GM18511 (cell line): ENCODE measurements around the gene PRR20C.
"Not testable (repeated sequence)": the region's sequence is repeated elsewhere in the genome, so short reads cannot be mapped to it uniquely, and the experiment has no call there.

ENCODE experiments used
- ATAC-seq: cut with Tn5 transposase; IDR thresholded peaks from one replicate; pipeline ENCODE4 v1.9.1; 2021; ENCODE audit warnings: mild to moderate bottlenecking, moderate library complexity; ENCODE audit not compliant: unreplicated experiment

Gene PRR20C

GRCh38 chr13:57153761-57154160 lies at the start of gene PRR20C:
Gene PRR20C, plus strand, starts transcription at chr13:57154061. Its CDS starts 387 bp downstream, at chr13:57154448.
- ATAC-seq, result not testable (repeated sequence)

DNA sequence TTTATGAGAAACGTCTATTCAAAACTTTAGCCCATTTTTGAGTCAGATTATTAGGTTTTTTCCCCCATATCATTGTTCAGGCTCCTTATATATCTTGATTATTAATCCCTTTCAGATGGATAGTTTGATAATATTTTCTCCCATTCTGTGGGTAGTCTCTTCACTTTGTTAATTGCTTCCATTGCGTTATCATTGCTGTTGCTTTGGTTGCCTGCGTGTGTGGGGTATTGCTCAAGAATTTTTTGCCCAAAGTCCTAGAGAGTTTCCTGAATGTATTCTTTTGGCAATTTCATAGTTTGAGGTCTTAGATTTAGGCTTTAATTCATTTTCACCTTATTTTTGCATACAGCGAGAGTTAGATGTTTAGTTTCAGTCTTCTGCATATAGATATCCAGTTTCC lies 38.9 kb upstream of the PRR20C start:
- ATAC-seq, result no peak

DNA sequence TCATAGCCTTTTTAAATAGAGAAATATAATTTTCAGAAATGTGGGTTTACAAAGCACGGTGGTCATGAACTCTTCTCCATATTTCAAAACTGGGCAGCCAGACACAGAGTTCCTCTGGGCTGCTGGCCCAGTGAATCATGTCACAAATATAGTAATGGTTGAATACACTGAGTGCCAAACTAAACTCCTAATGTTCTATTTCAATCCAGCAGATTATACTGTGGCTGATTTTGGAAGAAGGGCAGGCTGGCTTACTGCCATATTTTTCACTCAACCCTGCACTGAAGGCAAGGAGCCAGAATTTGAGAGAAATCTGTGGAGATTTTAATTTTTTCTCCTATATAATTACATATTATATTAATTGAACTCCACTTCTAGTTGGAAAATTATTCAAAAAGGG lies 30.2 kb upstream of the PRR20C start:
- no peak for ATAC-seq

DNA sequence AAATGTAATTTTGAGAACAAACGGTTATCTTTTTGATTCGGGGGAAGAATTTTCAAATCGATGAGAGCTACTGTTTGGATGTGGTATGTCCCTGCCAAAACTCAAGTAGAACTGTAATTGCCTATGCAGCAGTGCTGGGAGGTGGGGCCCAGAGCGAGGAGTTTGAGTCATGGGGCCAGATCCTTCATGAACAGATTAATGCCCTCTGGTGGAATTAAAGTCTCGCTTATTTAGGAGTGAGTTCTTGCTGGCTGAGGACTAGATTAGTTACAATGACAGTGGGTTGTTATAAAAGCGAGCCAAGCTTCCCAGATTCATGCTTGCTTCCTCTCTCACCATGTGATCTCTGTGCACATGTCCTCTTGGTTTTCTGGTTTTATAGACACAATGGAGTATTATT lies 25.0 kb upstream of the PRR20C start:
- no peak for ATAC-seq

DNA sequence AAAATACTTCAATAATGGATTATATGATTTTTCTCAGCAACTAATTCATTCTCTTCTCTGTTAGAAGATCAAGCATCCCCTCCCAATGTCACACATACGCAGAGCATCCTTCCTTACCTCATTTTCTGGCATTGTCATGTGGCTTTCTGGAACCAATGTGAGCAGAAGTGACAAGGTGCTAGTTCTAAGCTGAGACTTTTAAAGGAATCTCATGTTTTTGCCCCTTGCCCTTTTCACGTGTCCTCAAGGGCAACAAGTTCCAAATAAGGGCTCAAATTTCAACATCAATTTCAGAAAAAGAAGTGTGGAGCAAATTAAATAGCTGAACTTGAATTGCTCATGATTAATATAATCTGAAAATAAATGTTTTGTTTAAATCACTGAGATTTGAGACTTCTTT lies 17.8 kb upstream of the PRR20C start:
- ATAC-seq, result no peak

GRCh38 chr13:57137585-57137984 lies 16.3 kb upstream of the PRR20C start:
- no peak for ATAC-seq

DNA sequence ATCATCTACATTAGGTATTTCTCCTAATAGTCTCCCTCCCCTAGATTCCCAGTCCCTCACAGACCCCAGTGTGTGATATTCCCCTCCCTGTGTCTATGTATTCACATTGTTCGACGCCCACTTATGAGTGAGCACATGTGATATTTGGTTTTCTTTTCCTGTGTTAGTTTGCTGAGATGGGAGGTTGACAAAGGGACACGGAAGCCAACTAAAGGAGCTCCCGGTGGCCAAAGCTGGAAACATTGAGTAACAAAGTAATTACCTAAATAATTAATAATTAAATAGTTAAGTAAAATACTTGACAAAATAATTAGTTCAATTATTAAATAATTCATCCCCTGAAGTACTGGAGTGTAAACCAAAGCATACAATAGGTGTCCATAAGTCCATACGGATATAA lies 14.9 kb upstream of the PRR20C start:
- no peak for ATAC-seq

- not testable (repeated sequence) for ATAC-seq
Observed at GRCh38 chr13:57139781-57140180, 14.1 kb upstream of the PRR20C start.

DNA sequence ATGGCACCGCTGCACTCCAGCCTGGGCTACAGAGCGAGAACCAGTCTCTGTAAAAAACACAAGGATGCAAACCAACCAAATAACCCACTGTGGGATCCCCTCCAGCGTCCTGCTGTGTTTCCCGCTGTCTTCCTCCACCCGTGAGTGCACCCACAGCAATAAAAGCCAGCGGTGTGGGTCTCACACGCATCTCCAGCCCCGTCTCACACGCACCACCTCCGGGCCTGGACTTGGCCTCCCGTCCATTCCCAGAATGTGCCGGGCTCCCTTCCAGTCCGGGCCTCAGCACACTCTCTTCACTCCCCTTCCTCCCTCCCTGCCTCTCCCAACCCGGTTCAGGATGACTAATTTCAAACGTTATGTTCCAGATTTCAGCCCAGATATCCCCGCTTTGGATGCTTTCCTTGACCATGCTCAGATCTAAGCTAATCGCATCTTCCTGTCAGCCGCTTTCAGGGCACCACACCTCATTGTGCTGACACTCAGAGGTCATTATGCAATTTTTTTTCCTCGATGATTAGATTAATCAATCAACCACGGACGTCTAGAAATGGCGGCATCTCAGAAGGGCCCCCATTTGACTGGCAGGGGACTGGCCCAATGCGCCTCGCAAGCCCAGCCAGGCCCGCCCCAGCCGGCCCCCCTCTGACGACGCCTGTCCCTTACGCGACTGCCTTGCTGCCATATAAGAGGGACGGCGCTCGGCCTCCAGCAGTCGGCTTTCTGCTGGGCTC lies 13.5 kb upstream of the PRR20C start, which contains the start of gene PRR20A:
Gene PRR20A (plus strand): TSS at position 684 of the 734 bp plus-strand sequence. CDS start 387 bp downstream, outside the sequence.
- ATAC-seq, result not testable (repeated sequence)

DNA sequence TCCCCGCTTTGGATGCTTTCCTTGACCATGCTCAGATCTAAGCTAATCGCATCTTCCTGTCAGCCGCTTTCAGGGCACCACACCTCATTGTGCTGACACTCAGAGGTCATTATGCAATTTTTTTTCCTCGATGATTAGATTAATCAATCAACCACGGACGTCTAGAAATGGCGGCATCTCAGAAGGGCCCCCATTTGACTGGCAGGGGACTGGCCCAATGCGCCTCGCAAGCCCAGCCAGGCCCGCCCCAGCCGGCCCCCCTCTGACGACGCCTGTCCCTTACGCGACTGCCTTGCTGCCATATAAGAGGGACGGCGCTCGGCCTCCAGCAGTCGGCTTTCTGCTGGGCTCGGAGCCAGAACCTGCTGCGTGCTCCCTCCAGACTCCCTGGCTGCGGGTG lies 6.7 kb upstream of the PRR20C start, which contains the start of gene PRR20B:
Gene PRR20B (plus strand): TSS at position 301 of the 400 bp plus-strand sequence. CDS start 387 bp downstream, outside the sequence.
- ATAC-seq, result not testable (repeated sequence)

DNA sequence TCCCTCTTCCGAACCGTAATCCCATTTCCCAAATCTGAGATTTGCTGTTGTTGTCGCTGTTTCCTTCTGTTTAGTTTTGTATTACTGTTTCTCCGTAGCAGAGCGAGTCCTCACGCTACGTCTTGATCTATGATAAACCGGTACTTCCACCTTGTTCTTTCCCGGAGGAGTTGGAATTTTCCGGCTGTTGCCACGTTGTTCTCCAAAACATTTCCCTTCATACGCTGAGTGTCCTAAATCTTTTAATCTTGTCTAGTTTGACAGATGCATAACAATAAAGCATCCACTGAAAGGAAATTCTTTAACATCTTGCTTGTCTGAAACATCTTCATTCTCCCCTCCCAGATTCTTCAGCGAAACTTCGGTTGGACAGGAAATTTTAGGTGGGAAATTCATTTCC lies 5.8 kb upstream of the PRR20C start:
- ATAC-seq, result not testable (repeated sequence)

GRCh38 chr13:57160332-57160731 lies 6.5 kb downstream of the PRR20C start, which contains the start of gene PRR20D:
Gene PRR20D, plus strand, starts transcription at chr13:57160632. Its CDS starts 387 bp downstream, at chr13:57161019.
- not testable (repeated sequence) for ATAC-seq

DNA sequence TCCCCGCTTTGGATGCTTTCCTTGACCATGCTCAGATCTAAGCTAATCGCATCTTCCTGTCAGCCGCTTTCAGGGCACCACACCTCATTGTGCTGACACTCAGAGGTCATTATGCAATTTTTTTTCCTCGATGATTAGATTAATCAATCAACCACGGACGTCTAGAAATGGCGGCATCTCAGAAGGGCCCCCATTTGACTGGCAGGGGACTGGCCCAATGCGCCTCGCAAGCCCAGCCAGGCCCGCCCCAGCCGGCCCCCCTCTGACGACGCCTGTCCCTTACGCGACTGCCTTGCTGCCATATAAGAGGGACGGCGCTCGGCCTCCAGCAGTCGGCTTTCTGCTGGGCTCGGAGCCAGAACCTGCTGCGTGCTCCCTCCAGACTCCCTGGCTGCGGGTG lies 13.0 kb downstream of the PRR20C start, which contains the start of gene PRR20E:
Gene PRR20E (plus strand): TSS at position 301 of the 400 bp plus-strand sequence. CDS start 387 bp downstream, outside the sequence.
- ATAC-seq, result not testable (repeated sequence)

GRCh38 chr13:57191667-57192066 lies 37.8 kb downstream of the PRR20C start:
- no peak for ATAC-seq
